ENCODE measurements around the gene GREB1.

GREB1 gene

DNA sequence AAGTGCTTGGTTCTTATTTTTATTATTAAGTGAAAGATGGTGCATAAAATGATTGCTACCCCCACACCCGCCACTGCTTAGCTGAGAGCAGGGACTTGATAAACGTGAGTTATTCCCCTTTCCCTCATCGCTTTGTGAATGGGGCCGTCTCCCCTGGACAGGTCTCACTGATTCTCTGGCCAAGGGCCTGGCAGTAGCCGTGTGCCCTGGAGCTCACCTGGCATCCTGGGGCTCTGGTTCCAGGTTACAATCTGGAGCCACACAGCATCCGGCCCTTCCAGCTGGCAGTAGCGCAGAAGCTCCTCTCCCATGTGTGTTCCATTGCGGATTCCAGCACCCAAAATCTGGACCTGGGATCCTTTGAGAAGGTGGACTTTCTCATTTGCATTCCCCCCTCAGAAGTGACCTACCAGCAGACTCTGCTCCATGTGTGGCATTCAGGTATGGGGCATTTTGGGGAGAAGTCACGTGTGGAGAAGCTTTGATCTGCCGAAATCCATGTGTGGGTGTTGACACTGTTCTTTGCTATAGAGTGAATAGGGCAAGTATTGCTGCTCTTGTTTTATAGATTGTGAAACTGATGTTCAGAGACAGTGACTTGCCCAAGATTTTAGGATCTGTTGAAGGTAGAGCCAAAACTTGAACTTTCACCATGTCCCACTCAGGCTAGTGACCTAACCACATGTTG lies 63.8 kb downstream of the GREB1 start:
- H3K36me3 ChIP-seq = peaks cover 32% of the 10 kb centered on the region
- no peak for DNase-seq
- TF ChIP-seq, protein P1, sequence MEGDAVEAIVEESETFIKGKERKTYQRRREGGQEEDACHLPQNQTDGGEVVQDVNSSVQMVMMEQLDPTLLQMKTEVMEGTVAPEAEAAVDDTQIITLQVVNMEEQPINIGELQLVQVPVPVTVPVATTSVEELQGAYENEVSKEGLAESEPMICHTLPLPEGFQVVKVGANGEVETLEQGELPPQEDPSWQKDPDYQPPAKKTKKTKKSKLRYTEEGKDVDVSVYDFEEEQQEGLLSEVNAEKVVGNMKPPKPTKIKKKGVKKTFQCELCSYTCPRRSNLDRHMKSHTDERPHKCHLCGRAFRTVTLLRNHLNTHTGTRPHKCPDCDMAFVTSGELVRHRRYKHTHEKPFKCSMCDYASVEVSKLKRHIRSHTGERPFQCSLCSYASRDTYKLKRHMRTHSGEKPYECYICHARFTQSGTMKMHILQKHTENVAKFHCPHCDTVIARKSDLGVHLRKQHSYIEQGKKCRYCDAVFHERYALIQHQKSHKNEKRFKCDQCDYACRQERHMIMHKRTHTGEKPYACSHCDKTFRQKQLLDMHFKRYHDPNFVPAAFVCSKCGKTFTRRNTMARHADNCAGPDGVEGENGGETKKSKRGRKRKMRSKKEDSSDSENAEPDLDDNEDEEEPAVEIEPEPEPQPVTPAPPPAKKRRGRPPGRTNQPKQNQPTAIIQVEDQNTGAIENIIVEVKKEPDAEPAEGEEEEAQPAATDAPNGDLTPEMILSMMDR (IDR thresholded peaks at IDR 0.05; ENCODE audit: low read depth, low read length) = no peak
- H3K4me3 ChIP-seq (ENCODE audit: low read depth, low read length) = no peak overlapping the region
- H3K4me1 ChIP-seq = no peaks in the 10 kb centered on the region
- no peaks in the 10 kb centered on the region for H3K9me3 ChIP-seq
- no peaks in the 10 kb centered on the region for H3K27me3 ChIP-seq

DNA sequence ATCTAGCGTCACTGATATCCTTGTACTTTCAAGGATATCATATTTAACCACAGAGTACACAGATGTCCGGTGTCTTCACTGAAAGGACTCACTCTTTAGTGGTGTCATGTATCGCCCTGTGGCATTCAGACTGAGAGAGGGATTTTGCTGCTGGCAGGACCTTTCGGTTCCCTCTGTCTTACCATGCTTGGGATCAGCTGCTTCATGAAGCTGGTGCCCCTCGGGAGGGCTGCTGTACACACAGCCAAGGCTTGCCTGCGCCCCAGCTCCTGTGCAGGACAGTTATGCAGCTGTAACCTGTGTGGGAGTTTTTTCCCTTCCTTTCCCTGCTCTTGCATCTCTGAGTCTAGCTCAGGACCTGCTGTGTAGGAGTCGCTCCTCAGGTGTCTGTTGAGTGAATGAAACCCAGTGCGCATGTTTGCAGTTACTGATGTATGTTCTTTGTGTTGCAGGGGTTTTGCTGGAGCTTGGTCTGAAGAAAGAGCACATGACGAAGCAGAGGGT lies 64.4 kb downstream of the GREB1 start:
- Histone ChIP-seq H3K9me3 (no peaks in the 10 kb centered on the region), H3K4me1 (no peaks in the 10 kb centered on the region), H3K36me3 (peaks cover 30% of the 10 kb centered on the region), H3K27me3 (no peaks in the 10 kb centered on the region), H3K4me3 (ENCODE audit: low read depth, low read length) (no peak overlapping the region)
- DNase-seq = no peak
- TF ChIP-seq, protein P1 (IDR thresholded peaks at IDR 0.05; ENCODE audit: low read depth, low read length) = no peak

DNA sequence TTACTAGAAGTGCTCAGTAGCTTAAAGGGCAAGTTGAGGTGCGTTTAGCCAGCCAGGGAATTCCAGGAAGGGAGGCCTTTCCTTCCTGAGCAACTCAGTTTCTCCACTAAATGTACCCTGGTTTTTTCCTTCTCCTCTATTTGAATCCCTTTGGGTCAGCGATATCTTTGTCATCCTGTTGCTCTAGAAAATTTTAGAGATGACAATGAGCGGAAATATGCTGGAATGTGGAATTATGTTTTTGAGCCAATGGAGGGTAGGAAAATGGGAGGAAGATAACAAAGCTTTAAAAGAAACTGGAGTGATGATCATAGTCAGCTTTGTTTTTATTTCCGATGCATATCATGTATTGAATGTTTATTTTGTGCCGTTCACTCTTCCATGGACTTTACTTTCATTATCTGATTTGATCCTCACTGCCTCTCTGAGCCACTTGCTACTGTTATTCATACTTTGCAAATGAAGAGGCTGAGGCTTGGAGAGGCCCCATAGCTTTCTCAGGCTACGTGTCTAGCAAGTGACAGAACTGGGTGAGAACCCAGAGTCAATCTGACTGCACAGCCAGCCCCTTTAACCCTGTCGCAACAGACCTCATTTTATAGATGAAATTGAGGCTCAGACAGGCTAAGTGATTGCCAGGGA lies 68.8 kb downstream of the GREB1 start:
- Histone ChIP-seq H3K36me3 (peaks cover 38% of the 10 kb centered on the region), H3K9me3 (no peaks in the 10 kb centered on the region), H3K27me3 (no peaks in the 10 kb centered on the region), H3K4me3 (ENCODE audit: low read depth, low read length) (no peak overlapping the region), H3K4me1 (no peaks in the 10 kb centered on the region)
- TF ChIP-seq, protein P1 (IDR thresholded peaks at IDR 0.05; ENCODE audit: low read depth, low read length) = no peak
- no peak for DNase-seq

DNA sequence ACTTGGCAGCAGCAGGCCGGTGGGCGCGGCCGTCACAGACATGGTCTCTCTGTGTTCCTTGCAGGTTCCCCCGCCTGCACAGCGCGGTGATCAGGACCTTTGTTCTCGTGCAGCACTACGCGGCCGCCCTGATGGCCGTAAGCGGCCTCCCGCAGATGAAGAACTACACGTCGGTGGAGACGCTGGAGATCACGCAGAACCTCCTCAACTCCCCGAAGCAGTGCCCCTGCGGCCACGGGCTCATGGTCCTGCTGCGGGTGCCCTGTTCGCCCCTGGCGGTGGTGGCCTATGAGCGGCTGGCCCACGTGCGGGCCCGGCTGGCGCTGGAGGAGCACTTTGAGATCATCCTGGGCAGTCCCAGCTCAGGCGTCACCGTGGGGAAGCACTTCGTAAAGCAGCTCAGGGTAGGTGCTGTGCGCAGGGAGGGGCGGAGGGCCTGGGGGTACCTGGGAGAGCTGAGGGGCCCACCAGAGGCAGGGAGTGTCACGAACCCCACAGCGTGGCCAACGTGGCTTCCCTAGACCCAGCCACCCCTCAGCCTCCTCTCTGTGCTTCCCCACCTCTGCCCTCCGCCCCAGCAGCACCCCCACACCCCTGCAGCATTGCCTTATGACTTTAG lies 76.9 kb downstream of the GREB1 start:
- no peaks in the 10 kb centered on the region for H3K9me3 ChIP-seq
- no peaks in the 10 kb centered on the region for H3K27me3 ChIP-seq
- H3K4me3 ChIP-seq (ENCODE audit: low read depth, low read length) = no peak overlapping the region

DNA sequence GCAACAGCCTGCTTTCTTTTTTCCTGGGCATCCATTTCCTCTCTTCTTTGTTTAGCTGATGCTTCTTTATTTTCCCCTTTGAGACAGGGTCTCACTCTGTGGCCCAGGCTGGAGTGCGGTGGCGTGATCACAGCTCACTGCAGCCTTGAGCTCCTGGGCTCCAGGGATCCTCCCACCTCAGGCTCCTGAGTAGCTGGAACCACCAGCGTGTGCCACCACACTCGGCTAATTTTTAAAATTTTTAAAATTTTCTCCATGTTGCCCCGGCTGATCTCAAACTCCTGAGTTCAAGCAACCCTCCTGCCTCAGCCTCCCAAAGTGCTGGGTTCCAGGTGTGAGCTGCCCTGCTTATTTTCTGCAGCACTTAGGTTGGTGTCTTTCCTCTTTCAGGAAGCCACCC lies 77.4 kb downstream of the GREB1 start:
- H3K36me3 ChIP-seq = peaks cover 36% of the 10 kb centered on the region

More for the DNA sequence above, 76.9 kb downstream of the GREB1 start:
- DNase-seq = no peak
- no peaks in the 10 kb centered on the region for H3K4me1 ChIP-seq
- H3K36me3 ChIP-seq = peaks cover 39% of the 10 kb centered on the region
- TF ChIP-seq, protein P1 (IDR thresholded peaks at IDR 0.05; ENCODE audit: low read depth, low read length) = no peak

More for the DNA sequence above, 77.4 kb downstream of the GREB1 start:
- no peaks in the 10 kb centered on the region for H3K9me3 ChIP-seq
- no peak for DNase-seq
- TF ChIP-seq, protein P1 (IDR thresholded peaks at IDR 0.05; ENCODE audit: low read depth, low read length) = no peak
- H3K27me3 ChIP-seq = no peaks in the 10 kb centered on the region
- H3K4me3 ChIP-seq (ENCODE audit: low read depth, low read length) = no peak overlapping the region
- H3K4me1 ChIP-seq = no peaks in the 10 kb centered on the region
